ENCODE data around the gene LAMC3.

The LAMC3 gene

DNA sequence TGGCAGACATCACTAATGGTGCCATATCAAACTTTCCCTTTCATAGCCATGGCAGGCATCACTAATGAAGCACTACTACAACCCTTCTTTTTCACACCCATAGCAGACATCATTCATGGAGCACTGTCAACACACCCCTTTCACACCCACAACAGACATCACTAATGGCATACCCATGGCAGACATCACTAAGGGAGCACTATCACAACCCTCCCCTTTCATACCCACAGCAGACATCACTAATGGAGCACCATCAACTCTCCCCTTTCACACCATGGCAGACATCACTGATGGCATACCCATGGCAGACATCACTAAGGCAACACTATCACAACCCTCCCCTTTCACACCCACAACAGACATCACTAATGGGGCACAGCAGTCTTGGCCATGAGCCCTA lies 33.7 kb downstream of the LAMC3 start:
- peaks cover 2% of the 10 kb centered on the region for H3K9me3 ChIP-seq (ENCODE audit: severe bottlenecking)
- DNase-seq = no peak
- no peak for TF ChIP-seq CTCF (IDR thresholded peaks at IDR 0.05; ENCODE audit: low read depth, low read length)

GRCh38 chr9:131043087-131043486 lies 34.1 kb downstream of the LAMC3 start:
- Histone ChIP-seq H3K9me3 (ENCODE audit: severe bottlenecking) (peaks cover 2% of the 10 kb centered on the region), H3K27me3 (ENCODE audit: insufficient read depth, low read depth, severe bottlenecking) (no peaks in the 10 kb centered on the region), H3K4me3 (ENCODE audit: low read depth, low read length) (no peak overlapping the region), H3K36me3 (no peaks in the 10 kb centered on the region), H3K27ac (no peak overlapping the region)
- DNase-seq = no peak
- no peak for TF ChIP-seq CTCF (IDR thresholded peaks at IDR 0.05; ENCODE audit: low read depth, low read length)

More for the DNA sequence above, 33.7 kb downstream of the LAMC3 start:
- H3K4me3 ChIP-seq (ENCODE audit: low read depth, low read length) = no peak overlapping the region
- no peak overlapping the region for H3K27ac ChIP-seq
- H3K36me3 ChIP-seq = no peaks in the 10 kb centered on the region
- no peaks in the 10 kb centered on the region for H3K27me3 ChIP-seq (ENCODE audit: insufficient read depth, low read depth, severe bottlenecking)

DNA sequence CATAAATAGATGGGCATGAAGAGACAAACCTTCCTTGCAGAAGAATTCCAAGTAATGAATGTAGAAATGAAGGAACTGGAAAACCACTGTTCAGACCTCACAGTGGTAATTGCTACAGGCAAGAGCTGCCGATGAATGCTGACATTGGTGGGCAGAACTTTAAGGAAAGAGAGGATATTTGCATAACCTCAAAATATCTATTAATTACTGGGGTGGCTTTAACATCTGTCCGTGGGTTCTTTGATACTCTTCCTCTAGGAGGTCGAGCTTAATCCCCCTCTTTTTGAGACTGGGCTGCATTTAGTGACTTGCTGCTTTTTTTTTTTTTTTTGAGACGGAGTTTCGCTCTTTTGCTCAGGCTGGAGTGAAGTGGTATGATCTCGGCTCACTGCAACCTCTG lies 34.7 kb downstream of the LAMC3 start:
- TF ChIP-seq CTCF (IDR thresholded peaks at IDR 0.05; ENCODE audit: low read depth, low read length) = no peak
- no peaks in the 10 kb centered on the region for H3K27me3 ChIP-seq (ENCODE audit: insufficient read depth, low read depth, severe bottlenecking)

GRCh38 chr9:131045300-131046092 lies 36.5 kb downstream of the LAMC3 start:
- TF ChIP-seq CTCF (IDR thresholded peaks at IDR 0.05; ENCODE audit: low read depth, low read length) = no peak

More for the DNA sequence above, 34.7 kb downstream of the LAMC3 start:
- no peak for DNase-seq
- Histone ChIP-seq H3K9me3 (ENCODE audit: severe bottlenecking) (peaks cover 4% of the 10 kb centered on the region), H3K27ac (no peak overlapping the region), H3K36me3 (no peaks in the 10 kb centered on the region), H3K4me3 (ENCODE audit: low read depth, low read length) (no peak overlapping the region)

DNA sequence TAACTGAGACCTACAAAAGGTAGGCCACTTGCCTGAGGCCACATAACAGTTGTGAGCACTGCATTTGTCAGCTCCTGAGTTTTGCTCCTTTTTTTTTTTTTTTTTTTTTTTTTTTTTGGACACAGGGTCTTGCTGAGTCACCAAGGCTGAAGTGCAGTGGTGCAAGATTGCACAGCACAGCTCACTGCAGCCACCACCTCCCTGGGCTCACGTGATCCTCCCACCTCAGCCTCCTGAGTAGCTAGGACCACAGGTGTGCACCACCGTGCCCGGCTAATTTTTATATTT lies 37.1 kb downstream of the LAMC3 start:
- no peak for TF ChIP-seq CTCF (IDR thresholded peaks at IDR 0.05; ENCODE audit: low read depth, low read length)
- Histone ChIP-seq H3K27me3 (ENCODE audit: insufficient read depth, low read depth, severe bottlenecking) (no peaks in the 10 kb centered on the region), H3K36me3 (no peaks in the 10 kb centered on the region), H3K9me3 (ENCODE audit: severe bottlenecking) (peaks cover 13% of the 10 kb centered on the region), H3K27ac (no peak overlapping the region), H3K4me3 (ENCODE audit: low read depth, low read length) (no peak overlapping the region)
- no peak for DNase-seq

More at GRCh38 chr9:131045300-131046092, 36.5 kb downstream of the LAMC3 start:
- DNase-seq = no peak
- peaks cover 13% of the 10 kb centered on the region for H3K9me3 ChIP-seq (ENCODE audit: severe bottlenecking)
- no peak overlapping the region for H3K27ac ChIP-seq
- no peaks in the 10 kb centered on the region for H3K36me3 ChIP-seq
- no peak overlapping the region for H3K4me3 ChIP-seq (ENCODE audit: low read depth, low read length)
- no peaks in the 10 kb centered on the region for H3K27me3 ChIP-seq (ENCODE audit: insufficient read depth, low read depth, severe bottlenecking)

All from WERI-Rb-1 (cell line).